Bronchial epithelial cell (primary cell): ENCODE data around the gene DNAJB6. TPM values are rescaled to one million over a fixed set of nuclear protein-coding genes. Genes with fewer than 3 reads are reported as not detected.

Experiments used
- DNase-seq: peaks from one replicate; pipeline ENCODE4 v3.0.0-alpha.2; 2010; ENCODE audit warnings: low read depth
- FAIRE-seq: peaks from 2 replicates; lab custom pipeline; 2011; peaks lifted over from hg19 to GRCh38; lab: Jason Lieb, UNC
- H3K27me3 ChIP-seq: 2 replicates; pipeline ENCODE4 v1.5.1; 2011; ENCODE audit warnings: low read length; ENCODE audit not compliant: control insufficient read depth, insufficient read depth
- H3K36me3 ChIP-seq: 2 replicates; pipeline ENCODE4 v1.5.1; 2011; ENCODE audit warnings: low read length; ENCODE audit not compliant: control insufficient read depth, insufficient read depth
- H3K4me3 ChIP-seq: 2 replicates; pipeline ENCODE4 v1.5.1; 2011; ENCODE audit warnings: mild to moderate bottlenecking, low read depth, low read length, control low read depth
- total RNA-seq: library from RNA; depleted of rRNA; stranded (reverse); fragments of >200 nt; gene quantifications from 2 replicates; pipeline ENCODE4 v1.2.1, GENCODE V29; 2014
- TF ChIP-seq, protein P1 (sequence below): IDR thresholded peaks from 2 replicates; pipeline ENCODE4 v1.5.1; 2011; ENCODE audit warnings: mild to moderate bottlenecking, moderate library complexity, low read length, control low read depth, inconsistent platforms; ENCODE audit not compliant: insufficient read depth, severe bottlenecking

The DNAJB6 gene
- total RNA-seq, 1 donor from 2014 or later = 87.9 TPM

DNA sequence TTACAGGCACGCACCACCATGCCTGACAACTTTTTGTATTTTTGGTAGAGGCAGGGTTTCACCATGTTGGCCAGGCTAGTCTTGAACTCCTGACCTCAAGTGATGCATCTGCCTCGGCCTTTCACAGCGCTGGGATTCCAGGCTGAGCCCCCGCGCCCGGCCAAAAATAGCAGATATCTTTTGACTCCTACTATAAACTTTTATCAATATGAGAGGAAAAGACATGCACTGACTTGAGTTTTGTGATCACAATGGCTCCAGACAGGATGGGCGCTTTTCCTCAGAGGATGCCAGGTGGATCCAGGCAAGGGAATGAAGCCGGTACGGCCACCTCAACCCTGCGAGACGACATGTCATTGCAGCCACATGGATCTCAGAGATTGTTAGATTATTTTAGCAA, 123.9 kb downstream of the DNAJB6 start:
- DNase-seq = no peak
- no peak for FAIRE-seq

DNA sequence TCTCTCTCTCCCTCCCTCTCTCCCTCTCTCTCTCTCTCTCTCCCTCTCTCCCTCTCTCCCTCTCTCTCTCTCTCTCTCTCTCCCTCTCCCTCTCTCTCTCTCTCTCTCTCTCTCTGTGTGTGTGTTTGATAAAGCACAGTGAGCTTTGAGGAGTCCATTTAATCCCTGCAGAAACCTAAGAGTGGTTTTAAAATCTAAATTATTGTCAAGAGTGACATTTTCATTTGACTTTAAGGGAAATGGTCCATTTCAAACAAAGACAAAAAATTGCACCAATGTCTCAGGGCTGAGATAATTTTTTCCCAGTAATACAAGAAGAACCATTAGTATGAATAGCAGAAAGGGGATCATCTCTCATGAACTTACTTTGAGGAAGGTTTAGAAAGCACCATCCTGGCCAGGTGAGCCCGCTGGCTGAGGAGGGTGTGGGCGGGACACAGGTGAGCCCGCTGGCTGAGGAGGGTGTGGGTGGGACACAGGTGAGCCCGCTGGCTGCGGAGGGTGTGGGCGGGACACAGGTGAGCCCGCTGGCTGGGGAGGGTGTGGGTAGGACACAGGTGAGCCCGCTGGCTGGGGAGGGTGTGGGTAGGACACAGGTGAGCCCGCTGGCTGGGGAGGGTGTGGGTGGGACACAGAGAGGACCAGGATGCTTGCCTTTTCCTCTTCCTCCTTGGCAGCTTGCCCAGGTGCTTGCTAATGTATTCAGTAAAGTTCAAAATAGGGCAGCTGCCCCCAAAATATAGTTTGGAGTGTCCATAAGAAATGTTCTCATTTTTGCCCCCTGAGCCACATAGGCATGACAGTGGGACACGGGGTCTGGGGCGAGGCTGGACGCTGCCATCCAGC, 125.0 kb downstream of the DNAJB6 start:
- FAIRE-seq = no peak
- TF ChIP-seq, protein P1, sequence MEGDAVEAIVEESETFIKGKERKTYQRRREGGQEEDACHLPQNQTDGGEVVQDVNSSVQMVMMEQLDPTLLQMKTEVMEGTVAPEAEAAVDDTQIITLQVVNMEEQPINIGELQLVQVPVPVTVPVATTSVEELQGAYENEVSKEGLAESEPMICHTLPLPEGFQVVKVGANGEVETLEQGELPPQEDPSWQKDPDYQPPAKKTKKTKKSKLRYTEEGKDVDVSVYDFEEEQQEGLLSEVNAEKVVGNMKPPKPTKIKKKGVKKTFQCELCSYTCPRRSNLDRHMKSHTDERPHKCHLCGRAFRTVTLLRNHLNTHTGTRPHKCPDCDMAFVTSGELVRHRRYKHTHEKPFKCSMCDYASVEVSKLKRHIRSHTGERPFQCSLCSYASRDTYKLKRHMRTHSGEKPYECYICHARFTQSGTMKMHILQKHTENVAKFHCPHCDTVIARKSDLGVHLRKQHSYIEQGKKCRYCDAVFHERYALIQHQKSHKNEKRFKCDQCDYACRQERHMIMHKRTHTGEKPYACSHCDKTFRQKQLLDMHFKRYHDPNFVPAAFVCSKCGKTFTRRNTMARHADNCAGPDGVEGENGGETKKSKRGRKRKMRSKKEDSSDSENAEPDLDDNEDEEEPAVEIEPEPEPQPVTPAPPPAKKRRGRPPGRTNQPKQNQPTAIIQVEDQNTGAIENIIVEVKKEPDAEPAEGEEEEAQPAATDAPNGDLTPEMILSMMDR = no peak
- DNase-seq = no peak
- H3K4me3 ChIP-seq = no peak overlapping the region
- H3K36me3 ChIP-seq = no peaks in the 10 kb centered on the region
- H3K27me3 ChIP-seq = no peaks in the 10 kb centered on the region

More for the DNA sequence above, 123.9 kb downstream of the DNAJB6 start:
- H3K27me3 ChIP-seq = no peaks in the 10 kb centered on the region
- H3K36me3 ChIP-seq = no peaks in the 10 kb centered on the region
- H3K4me3 ChIP-seq = no peak overlapping the region
- TF ChIP-seq, protein P1 = no peak

DNA sequence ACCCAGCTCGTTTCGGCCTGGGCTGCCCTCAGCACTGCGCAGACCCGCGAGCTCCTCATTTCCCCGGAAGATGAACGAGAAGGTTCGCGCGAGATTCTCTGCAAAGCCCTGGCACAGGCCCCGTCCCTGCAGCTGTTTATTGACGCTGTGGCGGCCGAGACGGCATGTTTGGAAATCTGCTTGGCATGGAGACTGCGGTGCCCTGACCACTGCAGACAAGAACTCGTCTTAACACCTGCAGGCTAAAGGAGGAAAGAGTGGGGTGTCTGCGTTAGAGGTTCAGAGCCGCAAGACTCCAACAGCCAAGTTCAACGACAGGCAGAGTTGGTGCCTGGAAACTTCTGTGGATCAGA, 125.6 kb downstream of the DNAJB6 start:
- H3K36me3 ChIP-seq = no peaks in the 10 kb centered on the region
- no peak overlapping the region for H3K4me3 ChIP-seq
- FAIRE-seq (no peak), DNase-seq (no peak)
- H3K27me3 ChIP-seq = no peaks in the 10 kb centered on the region
- TF ChIP-seq, protein P1 = no peak

DNA sequence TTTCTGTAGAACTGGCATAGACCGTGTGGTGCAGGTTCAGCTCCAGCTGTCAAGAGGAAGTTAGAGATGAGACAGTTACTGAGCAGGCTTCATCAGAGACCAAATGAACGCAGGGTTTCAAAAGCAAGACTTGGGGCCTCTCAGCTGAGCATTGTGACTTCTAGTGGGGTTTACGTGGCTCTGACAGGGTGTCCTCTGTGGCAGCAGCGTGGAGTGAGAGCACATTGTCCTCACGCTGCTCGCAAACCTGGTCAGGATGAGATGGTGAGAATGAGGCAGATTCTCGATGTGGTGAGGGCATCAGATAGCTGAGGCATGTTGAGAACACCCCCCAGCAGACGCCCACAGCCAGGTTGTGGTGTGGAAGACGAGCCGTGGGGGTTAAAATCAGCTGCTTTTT, 126.0 kb downstream of the DNAJB6 start:
- FAIRE-seq = no peak
- H3K27me3 ChIP-seq = no peaks in the 10 kb centered on the region
- DNase-seq = no peak
- no peaks in the 10 kb centered on the region for H3K36me3 ChIP-seq
- H3K4me3 ChIP-seq = no peak overlapping the region
- TF ChIP-seq, protein P1 = no peak

DNA sequence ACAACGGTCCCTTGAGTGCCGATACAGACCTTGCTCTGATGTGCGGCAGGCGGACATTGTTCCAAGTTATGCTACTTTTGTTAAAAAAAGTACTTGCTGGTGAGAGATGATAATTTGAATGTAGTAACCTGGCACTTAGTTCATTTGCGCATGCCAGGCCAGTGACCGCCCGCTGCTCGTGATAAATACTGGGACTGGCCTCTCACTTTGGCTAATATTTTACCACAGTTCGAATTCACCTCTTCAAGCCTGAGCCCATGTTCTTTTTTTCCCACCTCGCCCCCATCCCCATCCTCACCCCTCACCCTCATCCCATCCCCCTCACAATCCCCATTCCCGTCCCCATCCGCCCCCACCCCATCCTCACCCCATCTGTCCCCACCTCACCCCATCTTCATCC, 126.4 kb downstream of the DNAJB6 start:
- TF ChIP-seq, protein P1 = no peak
- no peaks in the 10 kb centered on the region for H3K27me3 ChIP-seq
- no peak for DNase-seq
- H3K36me3 ChIP-seq = no peaks in the 10 kb centered on the region
- FAIRE-seq = no peak
- H3K4me3 ChIP-seq = no peak overlapping the region
